CD8-positive, alpha-beta memory T cell (primary cell): ENCODE measurements around the gene B4GALT5. TPM values are rescaled to one million over a fixed set of nuclear protein-coding genes. Genes with fewer than 3 reads are reported as not detected.

Source experiments
- CTCF ChIA-PET: fragments of 350-600 bp; sonication (Branson Sonifier 250); formaldehyde crosslinking; loops from one replicate; lab custom pipeline; 2021; ENCODE audit warnings: antibody characterized with exemption; lab: Charles Lee
- POLR2A ChIA-PET: fragments of 350-600 bp; sonication (Branson Sonifier 250); formaldehyde crosslinking; loops from one replicate; lab custom pipeline; 2021; ENCODE audit warnings: antibody characterized with exemption; lab: Charles Lee
- DNase-seq, 5 donors: peaks; one replicate each; pipeline versions ENCODE4 v3.0.0 to v3.0.0-alpha.2; 2020 to 2022; ENCODE audit warnings: mixed read lengths in 1 of 5
- H3K27ac ChIP-seq: one replicate; pipeline ENCODE4 v1.7.0; 2013; ENCODE audit warnings: low read depth, mild to moderate bottlenecking, low read length, moderate library complexity
- H3K27me3 ChIP-seq: 2 replicates; pipeline ENCODE4 v1.7.0; 2013; ENCODE audit warnings: low read length, mild to moderate bottlenecking; ENCODE audit not compliant: insufficient read depth, poor library complexity, severe bottlenecking
- H3K36me3 ChIP-seq: 2 replicates; pipeline ENCODE4 v1.7.0; 2013; ENCODE audit warnings: mild to moderate bottlenecking, low read length, moderate library complexity; ENCODE audit not compliant: insufficient read depth
- H3K4me1 ChIP-seq: 2 replicates; pipeline ENCODE4 v1.7.0; 2013; ENCODE audit warnings: mild to moderate bottlenecking, low read length, moderate library complexity; ENCODE audit not compliant: insufficient read depth
- H3K4me3 ChIP-seq: 2 replicates; pipeline ENCODE4 v1.7.0; 2013; ENCODE audit warnings: mild to moderate bottlenecking, low read length
- H3K9me3 ChIP-seq: 2 replicates; pipeline ENCODE4 v1.7.0; 2013; ENCODE audit warnings: mild to moderate bottlenecking, low read length
- H3K27ac Mint-ChIP-seq, 8 donors: one replicate each; pipeline ENCODE4 v1.8.0; 2020 to 2021; ENCODE audit warnings: mixed read lengths in 8 of 8, mild to moderate bottlenecking in 6 of 8, inconsistent platforms in 3 of 8, moderate library complexity in 3 of 8
- H3K27me3 Mint-ChIP-seq, 2 donors: one replicate each; pipeline ENCODE4 v1.8.0; 2020 to 2021; ENCODE audit warnings: mixed read lengths in 2 of 2, mild to moderate bottlenecking in 1 of 2, moderate library complexity in 1 of 2
- H3K36me3 Mint-ChIP-seq, 3 donors: one replicate each; pipeline ENCODE4 v1.8.0; 2020 to 2021; ENCODE audit warnings: mixed read lengths in 3 of 3, inconsistent platforms in 1 of 3, mild to moderate bottlenecking in 1 of 3
- H3K4me1 Mint-ChIP-seq, 3 donors: one replicate each; pipeline ENCODE4 v1.8.0; 2020 to 2021; ENCODE audit warnings: mixed read lengths in 3 of 3, inconsistent platforms in 1 of 3, mild to moderate bottlenecking in 1 of 3
- H3K4me3 Mint-ChIP-seq, 7 donors: one replicate each; pipeline ENCODE4 v1.8.0; 2020 to 2021; ENCODE audit warnings: mixed read lengths in 7 of 7, mild to moderate bottlenecking in 6 of 7, moderate library complexity in 4 of 7, inconsistent platforms in 2 of 7
- H3K9me3 Mint-ChIP-seq, 5 donors: one replicate each; pipeline ENCODE4 v1.8.0; 2020 to 2022; ENCODE audit warnings: mixed read lengths in 5 of 5, mild to moderate bottlenecking in 3 of 5, moderate library complexity in 2 of 5, inconsistent platforms in 1 of 5
- polyA plus RNA-seq: library from polyadenylated mRNA; unstranded; fragments of 300-500 nt; fragmentation: Illumina TruSeq; gene quantifications from one replicate; pipeline ENCODE4 v1.2.3, GENCODE V29; 2021
- total RNA-seq, 2 experiments: library from RNA; stranded (reverse); gene quantifications; one replicate each; pipeline ENCODE4 v1.2.3, GENCODE V29; 2021

B4GALT5 gene
- total and polyA plus RNA-seq, 3 experiments from 2014 or later: 2.0 to 39.1 (median 37.5) TPM

GRCh38 chr20:49692941-49693340 is 20.7 kb downstream of the B4GALT5 start:
- Histone ChIP-seq H3K9me3 (no peaks in the 10 kb centered on the region), H3K27ac (no peak overlapping the region), H3K36me3 (no peaks in the 10 kb centered on the region), H3K27me3 (no peaks in the 10 kb centered on the region), H3K4me3 (no peak overlapping the region), H3K4me1 (peaks cover 5% of the 10 kb centered on the region)
- Mint-ChIP-seq H3K4me1 (peaks cover 62 to 93% (median 70%) of the 10 kb centered on the region in 3 donors), H3K27me3 (no peaks in the 10 kb centered on the region), H3K27ac (no peak overlapping the region), H3K4me3 (no peak overlapping the region), H3K36me3 (peaks cover 0 to 2% (median 0%) of the 10 kb centered on the region in 3 donors), H3K9me3 (no peaks in the 10 kb centered on the region)
- no peak for DNase-seq
- POLR2A ChIA-PET: no interaction called here
- CTCF ChIA-PET: interaction anchor here (1.6 kb wide), 1 partner anchor 82 kb away, joined by 6 read pairs; no protein-coding TSS in a partner anchor

- CTCF ChIA-PET: no interaction called here
- H3K4me1 Mint-ChIP-seq: peaks cover 65 to 93% (median 68%) of the 10 kb centered on the region in 3 donors
- no peak for DNase-seq
Measured at GRCh38 chr20:49691818-49692568, 21.7 kb downstream of the B4GALT5 start.

GRCh38 chr20:49690899-49691620 is 22.6 kb downstream of the B4GALT5 start:
- POLR2A ChIA-PET: no interaction called here
- no peaks in the 10 kb centered on the region for H3K36me3 ChIP-seq
- Mint-ChIP-seq H3K27ac (peak overlapping the region in 1 of 8 donors; percentile 4), H3K36me3 (peaks cover 0 to 2% (median 0%) of the 10 kb centered on the region in 3 donors), H3K4me3 (no peak overlapping the region), H3K27me3 (no peaks in the 10 kb centered on the region), H3K9me3 (no peaks in the 10 kb centered on the region), H3K4me1 (peaks cover 62 to 93% (median 65%) of the 10 kb centered on the region in 3 donors)
- CTCF ChIA-PET: no interaction called here
- H3K27me3 ChIP-seq: no peaks in the 10 kb centered on the region
- H3K4me3 ChIP-seq: no peak overlapping the region
- H3K9me3 ChIP-seq: no peaks in the 10 kb centered on the region
- H3K4me1 ChIP-seq: peaks cover 9% of the 10 kb centered on the region
- DNase-seq: no peak
- no peak overlapping the region for H3K27ac ChIP-seq

More at GRCh38 chr20:49691818-49692568, 21.7 kb downstream of the B4GALT5 start:
- no peaks in the 10 kb centered on the region for H3K27me3 ChIP-seq
- no peaks in the 10 kb centered on the region for H3K27me3 Mint-ChIP-seq
- H3K9me3 ChIP-seq: no peaks in the 10 kb centered on the region
- peaks cover 0 to 2% (median 0%) of the 10 kb centered on the region in 3 donors for H3K36me3 Mint-ChIP-seq
- no peak overlapping the region for H3K4me3 ChIP-seq
- H3K27ac Mint-ChIP-seq: peak overlapping the region in 1 of 8 donors; percentile 11
- H3K36me3 ChIP-seq: no peaks in the 10 kb centered on the region
- H3K27ac ChIP-seq: no peak overlapping the region
- H3K9me3 Mint-ChIP-seq: no peaks in the 10 kb centered on the region
- H3K4me1 ChIP-seq: peaks cover 5% of the 10 kb centered on the region
- POLR2A ChIA-PET: no interaction called here
- H3K4me3 Mint-ChIP-seq: no peak overlapping the region

GRCh38 chr20:49687595-49688567 is 25.8 kb downstream of the B4GALT5 start:
- POLR2A ChIA-PET: no interaction called here
- no peaks in the 10 kb centered on the region for H3K9me3 ChIP-seq
- Mint-ChIP-seq H3K27ac (peak overlapping the region in 6 of 8 donors; percentile 2 to 84 (median 31)), H3K27me3 (no peaks in the 10 kb centered on the region), H3K4me3 (peak overlapping the region in 1 of 7 donors; percentile 68), H3K4me1 (peaks cover 52 to 86% (median 54%) of the 10 kb centered on the region in 3 donors), H3K9me3 (no peaks in the 10 kb centered on the region), H3K36me3 (peaks cover 0 to 10% (median 0%) of the 10 kb centered on the region in 3 donors)
- DNase-seq: no peak
- no peaks in the 10 kb centered on the region for H3K27me3 ChIP-seq
- CTCF ChIA-PET: no interaction called here
- no peak overlapping the region for H3K4me3 ChIP-seq
- H3K27ac ChIP-seq: peak overlapping the region; percentile 24
- no peaks in the 10 kb centered on the region for H3K36me3 ChIP-seq
- peaks cover 5% of the 10 kb centered on the region for H3K4me1 ChIP-seq

GRCh38 chr20:49685809-49686208 is 27.9 kb downstream of the B4GALT5 start:
- POLR2A ChIA-PET: no interaction called here
- H3K4me1 Mint-ChIP-seq: peaks cover 55 to 85% (median 61%) of the 10 kb centered on the region in 3 donors
- Histone ChIP-seq H3K9me3 (no peaks in the 10 kb centered on the region), H3K4me1 (peaks cover 5% of the 10 kb centered on the region), H3K4me3 (no peak overlapping the region), H3K36me3 (no peaks in the 10 kb centered on the region), H3K27ac (peak overlapping the region; percentile 45), H3K27me3 (no peaks in the 10 kb centered on the region)
- H3K36me3 Mint-ChIP-seq: peaks cover 3 to 21% (median 4%) of the 10 kb centered on the region in 3 donors
- no peak for DNase-seq
- H3K27ac Mint-ChIP-seq: peak overlapping the region in 2 of 8 donors; percentile 8 to 63
- CTCF ChIA-PET: interaction anchor here (1.0 kb wide), 1 partner anchor 18 kb away, joined by 3 read pairs; no protein-coding TSS in a partner anchor
- no peak overlapping the region for H3K4me3 Mint-ChIP-seq
- H3K9me3 Mint-ChIP-seq: no peaks in the 10 kb centered on the region
- no peaks in the 10 kb centered on the region for H3K27me3 Mint-ChIP-seq

- Mint-ChIP-seq H3K27ac (peak overlapping the region in 6 of 8 donors; percentile 59 to 90 (median 66)), H3K4me3 (peak overlapping the region in 3 of 7 donors; percentile 12 to 23 (median 23)), H3K4me1 (peaks cover 57 to 86% (median 63%) of the 10 kb centered on the region in 3 donors), H3K9me3 (no peaks in the 10 kb centered on the region), H3K27me3 (no peaks in the 10 kb centered on the region), H3K36me3 (peaks cover 3 to 21% (median 4%) of the 10 kb centered on the region in 3 donors)
- no peak overlapping the region for H3K27ac ChIP-seq
- no peak overlapping the region for H3K4me3 ChIP-seq
- no peaks in the 10 kb centered on the region for H3K27me3 ChIP-seq
- DNase-seq: no peak
- ChIA-PET POLR2A (no interaction called here), CTCF (interaction anchor here (1.0 kb wide), 1 partner anchor 18 kb away, joined by 3 read pairs; no protein-coding TSS in a partner anchor)
- no peaks in the 10 kb centered on the region for H3K36me3 ChIP-seq
- peaks cover 5% of the 10 kb centered on the region for H3K4me1 ChIP-seq
- no peaks in the 10 kb centered on the region for H3K9me3 ChIP-seq
Measured at GRCh38 chr20:49685161-49685601, 28.5 kb downstream of the B4GALT5 start.

GRCh38 chr20:49684335-49684997 is 29.2 kb downstream of the B4GALT5 start:
- ChIA-PET POLR2A (no interaction called here), CTCF (interaction anchor here (0.7 kb wide), 1 partner anchor 16 kb away, joined by 3 read pairs; no protein-coding TSS in a partner anchor)
- peak overlapping the region in 6 of 8 donors; percentile 47 to 90 (median 60) for H3K27ac Mint-ChIP-seq
- Histone ChIP-seq H3K36me3 (no peaks in the 10 kb centered on the region), H3K27ac (no peak overlapping the region), H3K27me3 (no peaks in the 10 kb centered on the region), H3K4me3 (no peak overlapping the region), H3K9me3 (no peaks in the 10 kb centered on the region), H3K4me1 (peaks cover 5% of the 10 kb centered on the region)
- no peaks in the 10 kb centered on the region for H3K9me3 Mint-ChIP-seq
- peaks cover 3 to 21% (median 4%) of the 10 kb centered on the region in 3 donors for H3K36me3 Mint-ChIP-seq
- H3K27me3 Mint-ChIP-seq: no peaks in the 10 kb centered on the region
- DNase-seq: no peak
- peak overlapping the region in 3 of 7 donors; percentile 32 to 59 (median 33) for H3K4me3 Mint-ChIP-seq
- H3K4me1 Mint-ChIP-seq: peaks cover 59 to 84% (median 64%) of the 10 kb centered on the region in 3 donors
